Cardiac muscle cell (in vitro differentiated cells and primary cell): Measurements from ENCODE around the gene CXADR. TPM values are rescaled to one million over a fixed set of nuclear protein-coding genes. Genes with fewer than 3 reads are reported as not detected.

Experiments used
- DNase-seq, 2 donors: peaks; one replicate each; pipeline versions ENCODE4 v3.0.0 to v3.0.0-alpha.2; 2010 to 2017; ENCODE audit warnings: low read depth in 1 of 2, low spot score in 1 of 2
- H3K27ac ChIP-seq: fragments of 200-600 bp; sonication (generic); 2 replicates; pipeline ENCODE4 v1.5.1; 2016
- H3K27me3 ChIP-seq: fragments of 200-600 bp; sonication (generic); 2 replicates; pipeline ENCODE4 v1.6.0; 2016; ENCODE audit warnings: control low read depth
- H3K36me3 ChIP-seq: fragments of 200-600 bp; sonication (generic); 2 replicates; pipeline ENCODE4 v1.5.1; 2016; ENCODE audit warnings: control low read depth
- H3K4me1 ChIP-seq: fragments of 200-600 bp; sonication (generic); 2 replicates; pipeline ENCODE4 v1.8.1; 2017; ENCODE audit warnings: low read depth, mild to moderate bottlenecking, mixed run types
- H3K4me3 ChIP-seq: fragments of 200-600 bp; sonication (generic); 2 replicates; pipeline ENCODE4 v1.5.1; 2016; ENCODE audit warnings: mild to moderate bottlenecking
- H3K9me3 ChIP-seq: fragments of 200-600 bp; sonication (generic); 2 replicates; pipeline ENCODE4 v1.5.1; 2017; ENCODE audit warnings: low read depth, mild to moderate bottlenecking, control low read depth
- CTCF ChIP-seq: IDR thresholded peaks from 2 replicates; pipeline ENCODE4 v1.5.1; 2012; ENCODE audit warnings: low read depth, mild to moderate bottlenecking, low read length
- polyA plus RNA-seq: library from polyadenylated mRNA; unstranded; fragments of >200 nt; fragmentation: Nextera tagmentation; extraction: Ambion mirVana; gene quantifications from 2 replicates; pipeline ENCODE4 v1.2.1, GENCODE V29; 2016
- total RNA-seq: library from RNA; depleted of rRNA; stranded (reverse); fragments of >200 nt; gene quantifications from 2 replicates; pipeline ENCODE4 v1.2.3, GENCODE V29; 2016

CXADR gene
- 49.6 and 56.7 TPM in 2 replicates for total RNA-seq
- polyA plus RNA-seq, result 57.1 and 66.0 TPM in 2 replicates

GRCh38 chr21:17512253-17513213 lies at the start of gene CXADR:
TSS of gene CXADR (plus strand) at chr21:17513043. CDS start at chr21:17513130, 87 bp downstream.
- H3K36me3 ChIP-seq, result no peaks in the 10 kb centered on the region
- TF ChIP-seq CTCF, result peak; percentile 40
- peak within 1 kb of the TSS; percentile 85 for H3K27ac ChIP-seq
- H3K4me3 ChIP-seq, result peak within 1 kb of the TSS; percentile 95
- no peaks in the 10 kb centered on the region for H3K27me3 ChIP-seq
- H3K4me1 ChIP-seq, result peaks cover 11% of the 10 kb centered on the region
- peak; percentile 54 to 94 for DNase-seq
- no peaks in the 10 kb centered on the region for H3K9me3 ChIP-seq

GRCh38 chr21:17466166-17466565 lies 46.7 kb upstream of the CXADR start:
- peak in 1 of 2 donors; percentile 67 for DNase-seq
- Histone ChIP-seq H3K4me3 (no peak overlapping the region), H3K27me3 (no peaks in the 10 kb centered on the region), H3K36me3 (no peaks in the 10 kb centered on the region), H3K9me3 (no peaks in the 10 kb centered on the region), H3K4me1 (peaks cover 6% of the 10 kb centered on the region), H3K27ac (no peak overlapping the region)
- no peak for TF ChIP-seq CTCF

GRCh38 chr21:17467392-17467791 lies 45.5 kb upstream of the CXADR start:
- no peaks in the 10 kb centered on the region for H3K27me3 ChIP-seq
- TF ChIP-seq CTCF, result no peak
- peaks cover 6% of the 10 kb centered on the region for H3K4me1 ChIP-seq
- DNase-seq, result peak in 1 of 2 donors; percentile 32
- H3K9me3 ChIP-seq, result no peaks in the 10 kb centered on the region
- peak overlapping the region; percentile 16 for H3K4me3 ChIP-seq
- H3K36me3 ChIP-seq, result no peaks in the 10 kb centered on the region
- H3K27ac ChIP-seq, result peak overlapping the region; percentile 59

GRCh38 chr21:17467829-17468228 lies 45.0 kb upstream of the CXADR start:
- TF ChIP-seq CTCF, result no peak
- Histone ChIP-seq H3K4me3 (peak overlapping the region; percentile 16), H3K9me3 (no peaks in the 10 kb centered on the region), H3K36me3 (no peaks in the 10 kb centered on the region), H3K27ac (peak overlapping the region; percentile 59), H3K27me3 (no peaks in the 10 kb centered on the region), H3K4me1 (peaks cover 6% of the 10 kb centered on the region)
- DNase-seq, result no peak

- no peak for TF ChIP-seq CTCF
These were observed 44.1 kb upstream of the CXADR start for GRCh38 chr21:17468698-17469097.

More at GRCh38 chr21:17468698-17469097, 44.1 kb upstream of the CXADR start:
- Histone ChIP-seq H3K27me3 (no peaks in the 10 kb centered on the region), H3K27ac (no peak overlapping the region), H3K4me3 (no peak overlapping the region), H3K36me3 (no peaks in the 10 kb centered on the region), H3K9me3 (no peaks in the 10 kb centered on the region), H3K4me1 (peaks cover 6% of the 10 kb centered on the region)
- no peak for DNase-seq
